Stimulated activated CD8-positive, alpha-beta memory T cell treated with anti-CD3 and anti-CD28 coated beads, Interleukin-2, amount 100 ng/mL, for 1 hour (primary cell): Measurements from ENCODE around the gene SHH.

ENCODE experiments used
- DNase-seq, 2 donors: peaks; one replicate each; pipeline ENCODE4 v3.0.0-alpha.2; 2020; ENCODE audit warnings: low read depth in 2 of 2

SHH gene

GRCh38 chr7:155811895-155812761 lies at the start of gene SHH:
Gene SHH, minus strand, starts transcription at chr7:155812463. Its CDS starts 341 bp downstream, at chr7:155812122.
- no peak for DNase-seq

- DNase-seq = no peak
Observed at GRCh38 chr7:155861480-155861868, 49.2 kb upstream of the SHH start.

GRCh38 chr7:155860840-155861479 lies 48.7 kb upstream of the SHH start:
- no peak for DNase-seq

- no peak for DNase-seq
Observed at GRCh38 chr7:155860461-155860839, 48.2 kb upstream of the SHH start.

GRCh38 chr7:155858521-155859061 lies 46.3 kb upstream of the SHH start:
- no peak for DNase-seq

- no peak for DNase-seq
Observed at GRCh38 chr7:155857141-155857540, 44.9 kb upstream of the SHH start.

GRCh38 chr7:155856656-155857055 lies 44.4 kb upstream of the SHH start:
- DNase-seq = no peak

- DNase-seq = no peak
Observed at GRCh38 chr7:155852426-155853301, 40.4 kb upstream of the SHH start.

- DNase-seq = no peak
Observed at GRCh38 chr7:155851892-155852291, 39.6 kb upstream of the SHH start.

GRCh38 chr7:155850766-155851678 lies 38.8 kb upstream of the SHH start:
- no peak for DNase-seq

GRCh38 chr7:155850001-155850436 lies 37.8 kb upstream of the SHH start:
- DNase-seq = no peak

- DNase-seq = no peak
Observed at GRCh38 chr7:155848691-155849669, 36.7 kb upstream of the SHH start.

- DNase-seq = no peak
Observed at GRCh38 chr7:155847821-155848435, 35.7 kb upstream of the SHH start.

- no peak for DNase-seq
Observed at GRCh38 chr7:155846936-155847335, 34.7 kb upstream of the SHH start.

- no peak for DNase-seq
Observed at GRCh38 chr7:155846156-155846555, 33.9 kb upstream of the SHH start.

GRCh38 chr7:155845226-155845625 lies 33.0 kb upstream of the SHH start:
- DNase-seq = no peak

GRCh38 chr7:155844526-155844925 lies 32.3 kb upstream of the SHH start:
- DNase-seq = no peak

GRCh38 chr7:155844019-155844453 lies 31.8 kb upstream of the SHH start:
- no peak for DNase-seq

- no peak for DNase-seq
Observed at GRCh38 chr7:155843426-155844018, 31.3 kb upstream of the SHH start.
